PC-3 (cell line): ENCODE measurements around the gene BAX. TPM values are rescaled to one million over a fixed set of nuclear protein-coding genes. Genes with fewer than 3 reads are reported as not detected.
"Not testable (repeated sequence)": the region's sequence is repeated elsewhere in the genome, so short reads cannot be mapped to it uniquely, and the experiment has no call there.

ENCODE experiments used
- ATAC-seq: fragments of 200-7000 bp; cut with Tn5 transposase; 2 replicates; pipeline ENCODE4 v1.9.1; 2020; ENCODE audit warnings: mild to moderate bottlenecking, moderate library complexity
- BruUV-seq: library from RNA; stranded (reverse); fragments of 400-500 nt; replicated peaks from 2 replicates; lab custom pipeline; 2021; lab: Mats Ljungman, UMichigan
- CTCF ChIA-PET: fragments of 300-600 bp; sonication (Branson Sonifier 250); formaldehyde crosslinking; loops from one replicate; lab custom pipeline; 2022; ENCODE audit warnings: antibody characterized with exemption; lab: Charles Lee
- POLR2A ChIA-PET: fragments of 300-600 bp; sonication (Branson Sonifier 250); formaldehyde crosslinking; loops from one replicate; lab custom pipeline; 2022; ENCODE audit warnings: antibody characterized with exemption; ENCODE audit not compliant: unreplicated experiment; lab: Charles Lee
- DNase-seq: peaks from one replicate; pipeline ENCODE4 v3.0.0-alpha.2; 2015
- H2AFZ ChIP-seq: fragments of 300-600 bp; sonication (generic); 2 replicates; pipeline ENCODE4 v1.6.0; 2016; ENCODE audit warnings: antibody characterized with exemption, low read length
- H3F3A ChIP-seq: fragments of 300-600 bp; sonication (generic); one replicate; pipeline ENCODE4 v1.6.0; 2017; ENCODE audit warnings: antibody characterized with exemption, low read length, control low read depth, mild to moderate bottlenecking; ENCODE audit not compliant: unreplicated experiment
- H3K27ac ChIP-seq: fragments of 300-600 bp; sonication (generic); 2 replicates; pipeline ENCODE4 v1.5.1; 2016; ENCODE audit warnings: mild to moderate bottlenecking, low read length
- H3K27me3 ChIP-seq: fragments of 300-600 bp; sonication (generic); 2 replicates; pipeline ENCODE4 v1.6.1; 2016; ENCODE audit warnings: low read length, mixed read lengths
- H3K36me3 ChIP-seq: fragments of 300-600 bp; sonication (generic); 2 replicates; pipeline ENCODE4 v1.6.1; 2016; ENCODE audit warnings: low read depth, mixed run types, low read length, mixed read lengths
- H3K4me1 ChIP-seq: fragments of 300-600 bp; sonication (generic); 2 replicates; pipeline ENCODE4 v1.5.1; 2016; ENCODE audit warnings: low read length; ENCODE audit not compliant: insufficient read depth
- H3K4me2 ChIP-seq: fragments of 300-600 bp; sonication (generic); 2 replicates; pipeline ENCODE4 v1.6.0; 2016; ENCODE audit warnings: low read length
- H3K4me3 ChIP-seq: fragments of 300-600 bp; sonication (generic); 2 replicates; pipeline ENCODE4 v1.5.1; 2016; ENCODE audit warnings: mild to moderate bottlenecking, low read length, mixed read lengths
- H3K79me2 ChIP-seq: fragments of 300-600 bp; sonication (generic); 2 replicates; pipeline ENCODE4 v1.6.1; 2017; ENCODE audit warnings: low read length, mixed read lengths
- H3K9ac ChIP-seq: fragments of 300-600 bp; sonication (generic); 2 replicates; pipeline ENCODE4 v1.6.0; 2016; ENCODE audit warnings: mild to moderate bottlenecking, low read length
- H3K9me2 ChIP-seq: fragments of 300-600 bp; sonication (generic); replicated peaks from 2 replicates; pipeline ENCODE4 v1.6.1; 2016; ENCODE audit warnings: mixed run types, low read length, mixed read lengths
- H3K9me3 ChIP-seq: fragments of 300-600 bp; sonication (generic); 2 replicates; pipeline ENCODE4 v1.6.1; 2016; ENCODE audit warnings: low read length, mixed read lengths
- H4K20me1 ChIP-seq: fragments of 300-600 bp; sonication (generic); 2 replicates; pipeline ENCODE4 v1.6.1; 2016; ENCODE audit warnings: low read length, mixed read lengths
- CTCF ChIP-seq: fragments of 300-600 bp; sonication (generic); conservative IDR thresholded peaks from 2 replicates; pipeline ENCODE4 v1.5.1; 2017; ENCODE audit warnings: antibody characterized with exemption, low read depth, mild to moderate bottlenecking, low read length
- EZH2 ChIP-seq: fragments of 300-600 bp; sonication (generic); IDR thresholded peaks from one replicate; pipeline ENCODE4 v1.6.1; 2017; ENCODE audit warnings: antibody characterized with exemption, mild to moderate bottlenecking, low read length; ENCODE audit not compliant: unreplicated experiment
- EZH2phosphoT487 ChIP-seq: fragments of 300-600 bp; sonication (generic); IDR thresholded peaks from 2 replicates; pipeline ENCODE4 v1.6.1; 2018; ENCODE audit warnings: mild to moderate bottlenecking, antibody characterized with exemption, low read length, borderline replicate concordance
- intact Hi-C: fragments of 100-400 bp; cut with micrococcal nuclease; formaldehyde crosslinking; loops from 2 replicates; pipeline ENCODE4 v1.9.0; 2023
- total RNA-seq: library from RNA; depleted of rRNA; stranded (reverse); fragments of >200 nt; gene quantifications from 2 replicates; pipeline ENCODE4 v1.2.3, GENCODE V29; 2014

The BAX gene
- total RNA-seq, 1 experiment from 2014 or later, result 44.8 TPM

GRCh38 chr19:48926909-48927308 lies 27.8 kb upstream of the BAX start:
- H3F3A ChIP-seq, result no peaks in the 10 kb centered on the region
- H3K4me3 ChIP-seq, result no peak overlapping the region
- H3K4me1 ChIP-seq, result peaks cover 26% of the 10 kb centered on the region
- no TSS peak for BruUV-seq
- no peaks in the 10 kb centered on the region for H3K9me3 ChIP-seq
- ChIA-PET CTCF (no interaction called here), POLR2A (no interaction called here)
- peak overlapping the region; percentile 54 for H3K4me2 ChIP-seq
- no peak overlapping the region for H2AFZ ChIP-seq
- H3K27me3 ChIP-seq, result no peaks in the 10 kb centered on the region
- peak overlapping the region; percentile 75 for H3K9ac ChIP-seq
- no peaks in the 10 kb centered on the region for H4K20me1 ChIP-seq
- H3K79me2 ChIP-seq, result no peaks in the 10 kb centered on the region
- H3K27ac ChIP-seq, result peak overlapping the region; percentile 96
- no peaks in the 10 kb centered on the region for H3K9me2 ChIP-seq
- DNase-seq, result peak; percentile 95
- TF ChIP-seq EZH2phosphoT487, result no peak
- no peak for TF ChIP-seq EZH2
- TF ChIP-seq CTCF, result no peak
- ATAC-seq, result peak; percentile 75
- intact Hi-C loops, result no loop called here
- no peaks in the 10 kb centered on the region for H3K36me3 ChIP-seq

- intact Hi-C loops, H3K4me2 ChIP-seq, H3K4me3 ChIP-seq, H3K36me3 ChIP-seq, CTCF ChIA-PET, H4K20me1 ChIP-seq, POLR2A ChIA-PET, H3K9me2 ChIP-seq, H2AFZ ChIP-seq, H3K9me3 ChIP-seq, H3K79me2 ChIP-seq, H3K27me3 ChIP-seq, ATAC-seq, H3F3A ChIP-seq, BruUV-seq, DNase-seq: not testable (repeated sequence)
- H3K4me1 ChIP-seq, result peaks cover 27% of the 10 kb centered on the region
- peak overlapping the region; percentile 58 for H3K9ac ChIP-seq
- H3K27ac ChIP-seq, result peak overlapping the region; percentile 96
These were observed 27.0 kb upstream of the BAX start for GRCh38 chr19:48927692-48928091.

GRCh38 chr19:48928164-48929025 lies 26.3 kb upstream of the BAX start:
- BruUV-seq, result no TSS peak
- POLR2A ChIA-PET, result interaction anchor here (0.7 kb wide), 1 partner anchor 54 kb away, joined by 3 read pairs; no protein-coding TSS in a partner anchor

More at GRCh38 chr19:48928164-48929025, 26.3 kb upstream of the BAX start:
- no peak overlapping the region for H2AFZ ChIP-seq
- H4K20me1 ChIP-seq, result no peaks in the 10 kb centered on the region
- no peaks in the 10 kb centered on the region for H3K36me3 ChIP-seq
- no peaks in the 10 kb centered on the region for H3K79me2 ChIP-seq
- H3K9ac ChIP-seq, result peak overlapping the region; percentile 58; the same call in 1 of the 2 replicates
- no peak overlapping the region for H3K4me2 ChIP-seq
- no peaks in the 10 kb centered on the region for H3K9me3 ChIP-seq
- no peak for ATAC-seq
- intact Hi-C loops, result no loop called here
- CTCF ChIA-PET, result interaction anchor here (0.5 kb wide), 1 partner anchor 298 kb away, joined by 3 read pairs; no protein-coding TSS in a partner anchor
- DNase-seq, result peak; percentile 70
- no peaks in the 10 kb centered on the region for H3F3A ChIP-seq
- no peaks in the 10 kb centered on the region for H3K9me2 ChIP-seq
- no peaks in the 10 kb centered on the region for H3K27me3 ChIP-seq
- H3K4me1 ChIP-seq, result peaks cover 32% of the 10 kb centered on the region
- H3K27ac ChIP-seq, result peak overlapping the region; percentile 96
- TF ChIP-seq EZH2phosphoT487 (no peak), CTCF (no peak), EZH2 (no peak)
- H3K4me3 ChIP-seq, result no peak overlapping the region
